ENCODE measurements around the gene FUT6.

FUT6 gene

GRCh38 chr19:5827891-5828660 lies 11.4 kb downstream of the FUT6 start:
- peak; percentile 90 for DNase-seq

- DNase-seq, result no peak
Observed at GRCh38 chr19:5827342-5827890, 12.1 kb downstream of the FUT6 start.

- DNase-seq, result peak; percentile 94
Observed at GRCh38 chr19:5826531-5827341, 12.8 kb downstream of the FUT6 start.

- no peak for DNase-seq
Observed at GRCh38 chr19:5825178-5825577, 14.3 kb downstream of the FUT6 start.

- no peak for DNase-seq
Observed at GRCh38 chr19:5824751-5825150, 14.8 kb downstream of the FUT6 start.

GRCh38 chr19:5823579-5824281 lies 15.8 kb downstream of the FUT6 start:
- DNase-seq, result no peak

GRCh38 chr19:5822181-5822844 lies 17.2 kb downstream of the FUT6 start:
- DNase-seq, result no peak

- DNase-seq, result no peak
Observed at GRCh38 chr19:5821521-5822180, 17.9 kb downstream of the FUT6 start.

GRCh38 chr19:5820785-5821184 lies 18.7 kb downstream of the FUT6 start:
- no peak for DNase-seq

GRCh38 chr19:5818594-5818993 lies 20.9 kb downstream of the FUT6 start:
- DNase-seq, result no peak

GRCh38 chr19:5817218-5817617 lies 22.3 kb downstream of the FUT6 start:
- no peak for DNase-seq

GRCh38 chr19:5814852-5815246 lies 24.7 kb downstream of the FUT6 start:
- DNase-seq, result no peak

GRCh38 chr19:5814123-5814851 lies 25.2 kb downstream of the FUT6 start:
- no peak for DNase-seq

- DNase-seq, result no peak
Observed at GRCh38 chr19:5811117-5811516, 28.4 kb downstream of the FUT6 start.

GRCh38 chr19:5809469-5809868 lies 30.0 kb downstream of the FUT6 start:
- DNase-seq, result no peak

- DNase-seq, result no peak
Observed at GRCh38 chr19:5809053-5809452, 30.4 kb downstream of the FUT6 start.

- DNase-seq, result no peak
Observed at GRCh38 chr19:5808120-5808816, 31.2 kb downstream of the FUT6 start.

GRCh38 chr19:5806905-5807304 lies 32.6 kb downstream of the FUT6 start:
- no peak for DNase-seq

GRCh38 chr19:5806133-5806489 lies 33.4 kb downstream of the FUT6 start:
- DNase-seq, result no peak

GRCh38 chr19:5805462-5806132 lies 33.9 kb downstream of the FUT6 start:
- DNase-seq, result peak; percentile 55

Measured in DMS153 (cell line).